ENCODE measurements around the gene GPR137.

- TF ChIP-seq CTCF (IDR thresholded peaks at IDR 0.05) (no peak), EP300 (IDR thresholded peaks at IDR 0.05) (no peak), POLR2A (IDR thresholded peaks at IDR 0.05) (no peak), POLR2AphosphoS5 (IDR thresholded peaks at IDR 0.05) (no peak)
Measured at GRCh38 chr11:64303109-64304031, 17.7 kb downstream of the GPR137 start.
